HTERT RPE-1 (cell line): ENCODE measurements around the gene TRAK1.

Experiments
- in situ Hi-C: fragments of 300-500 bp; cut with MboI; formaldehyde crosslinking; loops from 4 replicates; pipeline ENCODE4 v1.14.3; 2020; ENCODE audit warnings: low sequenced_read_pairs

TRAK1 gene

DNA sequence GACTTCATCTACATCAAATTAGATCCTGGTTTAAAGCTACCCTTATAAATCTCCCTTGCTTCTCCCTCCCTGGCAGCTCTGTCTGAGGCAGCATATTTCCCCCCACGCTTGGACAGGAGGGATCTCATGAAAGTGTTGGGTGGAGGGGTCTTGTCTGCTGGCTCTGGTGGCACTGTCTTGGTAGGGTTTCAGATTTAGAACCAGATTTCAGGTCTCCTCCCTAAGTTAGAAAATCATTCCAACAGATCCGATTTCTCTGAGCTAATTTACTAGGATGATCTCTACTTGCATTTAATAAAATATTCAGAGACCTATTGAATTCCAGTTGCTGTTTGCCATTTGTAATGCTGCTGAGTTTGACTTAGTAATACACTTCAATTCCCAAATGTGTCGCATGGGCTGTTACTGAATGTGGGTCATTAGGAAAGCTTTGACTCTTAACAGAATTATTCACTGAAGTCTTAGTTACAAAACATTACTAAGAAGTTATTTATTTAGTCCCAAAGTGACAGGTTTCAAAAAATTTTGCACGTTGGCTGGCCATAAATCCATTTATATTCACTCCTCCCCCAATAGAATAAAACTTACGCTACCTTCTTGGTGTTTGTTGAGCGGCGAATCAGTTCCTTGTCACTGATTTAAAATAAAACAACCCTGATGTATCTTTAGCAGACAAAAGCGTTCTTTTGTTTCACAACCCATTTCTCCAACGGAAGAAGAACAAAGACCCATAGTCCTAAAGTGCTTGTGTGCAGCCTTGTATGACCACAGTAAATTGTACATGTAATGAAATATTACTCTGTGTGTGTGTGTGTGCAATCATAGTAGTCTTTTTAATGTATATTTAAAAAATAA is 84.5 kb downstream of the TRAK1 start:
- in situ Hi-C loops, result no loop called here

GRCh38 chr3:42176242-42177034 is 85.3 kb downstream of the TRAK1 start:
- in situ Hi-C loops, result no loop called here

DNA sequence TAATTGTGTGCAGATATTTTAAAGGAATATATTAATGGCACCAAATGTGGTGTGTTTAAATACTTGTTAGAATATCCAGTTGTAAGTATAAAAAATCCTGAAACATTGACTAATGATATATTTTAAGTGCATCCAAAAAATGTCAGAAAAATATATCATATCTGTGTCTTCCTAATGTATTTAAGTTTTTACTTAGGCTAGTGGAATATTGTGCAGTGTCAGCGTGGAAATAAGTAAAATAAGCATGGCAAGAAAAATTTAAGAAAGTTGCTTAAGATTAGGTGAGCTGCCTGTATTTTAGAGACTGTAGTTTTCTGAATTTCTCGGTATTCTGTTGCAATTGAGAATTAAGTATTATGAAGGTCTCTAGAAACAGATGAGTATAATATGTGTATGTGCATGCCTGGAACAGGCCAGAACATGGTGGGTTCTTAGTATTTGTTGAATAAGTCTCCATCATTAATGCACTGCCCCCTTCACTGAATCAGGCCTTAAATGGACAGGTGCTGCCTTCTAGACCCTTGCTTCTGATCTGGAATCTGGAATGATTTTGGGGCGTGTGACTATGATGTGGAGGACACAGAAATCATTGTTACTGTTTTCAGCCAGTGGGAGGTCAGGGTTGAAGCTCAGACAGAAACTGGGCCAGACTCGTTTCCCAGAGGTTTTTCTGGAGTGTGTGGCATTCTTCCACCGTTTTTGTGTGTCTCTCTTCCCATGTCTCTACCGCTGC is 86.1 kb downstream of the TRAK1 start:
- in situ Hi-C loops, result no loop called here

DNA sequence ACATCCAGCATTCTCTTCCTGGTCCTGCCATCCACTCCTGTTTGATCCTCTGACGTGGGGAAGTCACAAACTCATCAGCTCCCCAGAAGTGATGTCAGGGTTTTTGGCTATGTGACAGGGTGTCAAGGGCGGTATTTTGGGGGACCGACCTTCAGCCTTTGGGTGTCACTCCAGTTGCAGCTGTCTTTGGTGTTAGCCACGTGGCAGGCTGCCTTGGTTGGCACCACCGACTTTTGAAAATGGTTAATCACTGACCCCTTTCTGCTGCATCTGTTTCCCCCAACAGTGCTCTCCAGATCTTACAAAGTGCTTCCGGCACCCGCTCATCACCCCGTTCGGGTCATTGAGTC is 86.6 kb downstream of the TRAK1 start:
- in situ Hi-C loops, result no loop called here

DNA sequence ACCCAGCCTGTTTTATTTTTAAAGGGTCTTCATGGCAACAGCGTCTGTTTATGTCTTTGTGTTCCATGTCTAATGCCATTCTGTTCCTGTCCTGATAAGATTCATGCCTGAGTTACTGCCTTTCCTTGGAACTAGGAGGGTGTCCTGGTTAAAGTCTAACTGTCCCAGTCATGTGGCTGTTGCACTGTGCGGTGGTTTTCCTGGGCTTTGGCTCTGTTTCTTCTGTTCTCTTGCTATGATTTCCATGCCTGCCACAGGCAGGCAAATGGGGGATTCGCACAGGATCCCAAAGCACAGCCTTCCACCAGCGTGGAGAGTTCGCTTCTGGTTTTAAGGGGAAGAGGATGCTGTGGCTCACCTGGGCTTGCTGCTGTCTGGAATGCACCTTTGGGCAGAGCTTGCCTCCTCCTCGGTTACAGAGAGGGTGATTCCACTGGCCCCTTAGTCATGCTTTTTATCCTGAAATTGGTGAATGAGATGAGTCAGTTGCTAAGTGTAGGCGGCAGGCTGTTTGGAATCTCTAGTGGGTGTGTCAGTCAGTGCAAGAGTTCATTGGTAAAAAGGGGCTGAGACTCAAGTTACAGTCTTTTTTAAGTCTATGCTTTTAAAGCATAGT is 88.1 kb downstream of the TRAK1 start:
- in situ Hi-C loops, result no loop called here

DNA sequence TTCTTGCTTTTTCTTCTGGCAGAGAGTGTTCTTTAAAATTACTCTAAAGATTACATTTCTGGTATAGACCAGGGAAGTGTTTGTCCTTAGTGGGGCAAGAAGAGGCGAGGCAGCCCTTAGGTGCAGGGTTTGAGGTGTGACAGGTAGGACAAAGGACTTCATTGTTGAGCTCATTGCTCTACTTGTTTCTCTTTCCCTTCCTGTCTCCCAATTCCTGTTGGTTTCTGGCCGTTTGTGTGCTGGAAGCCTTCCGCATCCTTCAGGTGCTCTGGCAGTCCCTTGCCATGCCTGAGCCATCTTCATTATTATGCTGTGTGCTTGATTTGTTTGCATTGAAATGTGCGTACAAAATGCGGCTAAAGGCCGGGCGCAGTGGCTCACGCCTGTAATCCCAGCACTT is 89.7 kb downstream of the TRAK1 start:
- in situ Hi-C loops, result no loop called here

DNA sequence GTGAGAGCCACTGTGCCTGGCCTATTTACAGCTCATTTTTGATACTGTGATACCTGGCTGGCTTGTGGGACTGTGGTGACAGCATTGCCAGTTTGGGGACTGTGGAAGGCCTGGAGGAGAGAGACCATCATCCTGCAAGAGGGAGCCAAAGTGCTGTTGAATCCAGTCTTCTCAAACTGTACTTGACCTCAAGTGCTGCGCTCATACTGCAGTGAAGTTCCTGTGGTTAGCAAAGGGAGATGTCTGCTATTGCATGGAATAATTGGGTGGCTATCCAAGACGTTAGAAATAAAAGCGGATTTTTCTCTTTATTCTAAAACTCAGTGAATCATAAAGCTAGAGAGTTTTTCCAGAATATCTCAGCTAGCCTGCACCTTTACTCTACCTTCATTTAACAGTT is 91.4 kb downstream of the TRAK1 start:
- in situ Hi-C loops, result no loop called here

DNA sequence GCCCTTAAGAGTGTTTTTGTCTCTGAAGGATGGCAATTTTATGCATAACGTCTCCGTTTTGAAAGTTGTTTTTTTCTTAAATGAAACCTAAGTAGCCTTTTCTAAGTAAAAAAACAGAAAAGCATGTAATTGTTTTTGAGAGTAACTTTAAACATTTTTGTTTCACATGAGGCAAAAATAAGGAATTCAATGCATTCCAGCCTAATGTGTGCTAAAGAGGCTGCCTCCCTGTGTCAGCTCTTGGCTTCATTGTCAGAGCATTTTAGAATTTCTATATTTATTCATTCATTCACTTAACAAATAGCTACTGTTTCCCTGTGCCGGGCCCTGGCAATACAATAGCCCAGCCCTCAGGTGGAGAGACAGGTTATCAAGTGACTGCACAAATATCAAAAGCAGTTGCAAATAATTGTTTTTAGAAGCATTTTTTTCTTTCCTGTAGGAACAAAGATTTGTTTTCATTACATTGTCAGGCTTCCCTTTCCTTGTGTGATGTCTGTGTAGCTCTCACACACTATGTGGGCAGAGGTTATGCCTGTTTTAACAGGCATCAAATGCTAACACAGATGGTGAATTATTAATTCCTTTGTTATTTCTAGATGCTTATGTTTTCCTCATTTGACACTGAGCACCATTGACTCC is 93.0 kb downstream of the TRAK1 start:
- in situ Hi-C loops, result no loop called here

DNA sequence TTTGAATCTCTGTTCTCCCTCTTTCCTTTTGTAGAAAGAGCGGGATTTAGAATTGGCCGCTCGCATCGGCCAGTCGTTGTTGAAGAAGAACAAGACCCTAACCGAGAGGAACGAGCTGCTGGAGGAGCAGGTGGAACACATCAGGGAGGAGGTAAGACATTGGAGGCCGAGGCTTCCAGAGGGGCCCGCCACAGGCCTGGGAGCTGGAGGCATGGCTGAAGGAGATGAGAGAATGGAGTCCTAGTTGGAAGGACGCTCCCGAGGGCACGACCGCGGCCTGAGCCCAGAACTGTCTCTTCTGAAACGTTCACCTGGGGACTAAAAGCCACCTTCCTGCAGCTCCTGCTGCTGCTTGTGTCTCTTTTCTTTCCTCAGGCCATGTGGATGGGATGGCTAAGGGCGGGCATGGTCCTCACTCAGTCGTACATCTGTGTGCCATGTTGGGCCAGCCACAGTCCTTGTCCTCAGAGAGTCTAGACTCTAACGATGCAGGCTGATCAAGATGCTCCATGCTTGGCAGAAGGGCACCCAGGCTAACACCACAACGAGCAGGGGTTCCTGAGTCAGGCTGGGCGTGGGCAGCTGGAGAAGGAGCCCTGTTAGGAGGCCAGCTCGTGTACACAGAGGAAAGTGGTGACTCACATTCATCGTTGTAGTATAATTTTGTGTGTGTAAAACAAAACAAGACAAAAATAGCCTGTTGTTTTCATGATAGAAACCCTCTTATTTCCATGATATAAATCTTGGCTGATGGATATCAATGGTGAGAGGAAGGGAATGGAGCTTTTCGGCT is 93.7 kb downstream of the TRAK1 start:
- in situ Hi-C loops, result no loop called here

DNA sequence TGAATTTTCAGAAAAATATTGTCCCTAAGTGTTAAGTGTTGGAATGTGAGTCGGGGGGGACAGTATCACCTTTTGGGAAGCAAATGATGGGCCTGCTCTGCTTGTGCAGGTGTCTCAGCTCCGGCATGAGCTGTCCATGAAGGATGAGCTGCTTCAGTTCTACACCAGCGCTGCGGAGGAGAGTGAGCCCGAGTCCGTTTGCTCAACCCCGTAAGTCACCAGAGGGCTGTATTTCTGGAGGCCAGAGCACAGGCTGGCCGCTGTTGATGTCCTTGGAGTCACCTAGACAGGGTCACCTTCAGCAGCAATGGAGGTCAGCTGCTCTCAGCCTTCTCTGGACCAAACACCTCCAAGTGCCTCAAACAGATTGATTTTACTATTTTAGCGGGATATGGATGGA is 96.8 kb downstream of the TRAK1 start:
- in situ Hi-C loops, result no loop called here

DNA sequence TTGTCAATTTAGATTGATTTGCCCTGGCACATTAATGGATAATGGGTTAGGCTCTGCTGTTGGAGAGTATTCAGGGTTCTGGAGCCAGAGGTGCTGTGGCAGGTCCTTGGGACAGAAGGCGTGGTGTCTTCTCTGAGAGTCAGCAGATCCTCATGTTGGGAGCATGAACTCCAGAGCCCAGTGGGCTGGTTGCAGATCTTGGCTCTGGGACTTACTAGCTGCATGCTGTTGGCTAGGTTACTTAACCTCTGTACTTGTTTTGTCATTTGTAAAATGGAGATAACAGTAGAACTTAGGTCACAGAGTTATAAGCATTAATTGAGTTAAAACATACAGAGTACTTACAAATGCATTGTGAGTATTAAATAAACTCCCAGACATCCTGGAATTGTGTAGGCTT is 97.2 kb downstream of the TRAK1 start:
- in situ Hi-C loops, result no loop called here

GRCh38 chr3:42189001-42189460 is 97.9 kb downstream of the TRAK1 start:
- in situ Hi-C loops, result no loop called here

- in situ Hi-C loops, result no loop called here
These were observed 98.6 kb downstream of the TRAK1 start for GRCh38 chr3:42189736-42190135.

DNA sequence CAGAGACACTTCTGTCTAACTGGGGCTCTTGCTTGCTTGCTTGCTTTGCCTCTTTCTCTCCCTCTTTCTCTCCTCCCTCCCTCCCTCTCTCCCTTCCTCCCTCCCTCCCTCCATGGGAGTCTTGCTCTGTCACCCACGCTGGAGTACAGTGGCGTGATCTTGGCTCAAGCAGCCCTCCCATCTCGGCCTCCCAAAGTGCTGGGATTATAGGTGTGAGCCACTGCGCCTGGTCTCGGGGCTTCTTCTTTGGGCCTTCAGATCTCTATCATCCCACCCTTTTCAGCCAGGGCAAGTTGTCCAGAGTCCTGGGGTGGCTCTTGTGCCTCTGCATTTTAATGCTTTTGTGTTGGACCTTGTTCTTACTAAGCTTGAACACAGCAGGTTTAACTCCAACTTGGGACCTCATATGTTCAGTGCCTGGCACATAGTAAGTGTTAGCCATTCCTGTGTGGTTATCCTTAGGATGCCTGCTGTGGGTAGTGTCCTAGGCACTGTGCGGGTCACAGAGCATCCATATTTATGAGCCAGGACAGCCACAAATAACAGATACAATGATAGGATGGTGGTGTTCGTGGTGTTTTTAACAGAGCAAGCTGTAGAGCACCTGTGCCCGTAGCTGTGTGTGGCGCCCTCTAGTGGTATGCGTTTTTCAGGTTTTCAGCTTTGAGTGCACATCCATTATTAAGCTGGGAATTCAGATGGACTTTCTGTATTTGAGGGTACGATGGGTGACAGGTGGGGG is 99.7 kb downstream of the TRAK1 start:
- in situ Hi-C loops, result no loop called here

DNA sequence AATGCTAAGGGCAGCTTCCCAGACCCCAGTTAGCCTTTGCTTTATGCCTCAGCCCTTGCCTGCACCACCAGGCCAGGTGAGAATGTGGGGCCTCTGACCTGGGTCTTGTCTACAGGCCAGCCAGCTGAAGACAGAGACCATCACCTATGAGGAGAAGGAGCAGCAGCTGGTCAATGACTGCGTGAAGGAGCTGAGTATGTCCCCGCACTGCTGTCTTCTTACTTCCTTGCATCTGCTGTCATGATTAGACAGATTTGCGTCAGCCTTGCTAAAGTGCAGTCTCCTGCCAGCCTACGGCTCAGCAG is 100.2 kb downstream of the TRAK1 start:
- in situ Hi-C loops, result no loop called here

GRCh38 chr3:42192334-42193200 is 101.4 kb downstream of the TRAK1 start:
- in situ Hi-C loops, result no loop called here

DNA sequence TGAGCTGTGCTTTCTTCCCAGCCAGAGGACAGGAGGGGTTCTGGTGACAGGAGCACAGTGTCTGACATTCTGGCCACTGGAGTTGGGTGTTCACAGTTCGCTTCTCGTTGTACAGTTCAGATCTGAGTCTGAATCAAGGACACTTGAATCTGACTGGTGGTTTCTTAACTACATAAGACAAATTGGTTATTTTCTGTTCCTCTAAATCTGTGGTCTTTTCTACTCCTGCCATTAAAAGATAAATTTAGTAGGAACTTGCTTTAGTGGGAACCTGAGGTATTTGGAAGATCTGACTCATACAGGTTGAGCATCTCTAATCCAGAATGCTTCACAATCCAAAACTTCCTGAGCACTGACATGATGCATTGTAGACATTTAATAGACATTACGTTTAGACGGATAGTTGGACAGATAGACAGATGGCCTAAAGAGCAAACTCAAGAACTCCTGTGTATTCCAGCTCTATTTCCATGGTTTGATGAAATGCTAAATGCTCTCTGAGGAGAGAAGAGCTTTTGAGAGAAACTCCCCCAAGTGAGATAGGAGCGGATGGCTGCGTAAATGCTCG is 103.9 kb downstream of the TRAK1 start:
- in situ Hi-C loops, result no loop called here

- in situ Hi-C loops, result no loop called here
These were observed 104.7 kb downstream of the TRAK1 start for GRCh38 chr3:42195879-42196330.
